ENCODE measurements around the gene APOD.

- TF ChIP-seq PATZ1 (CRISPR knock-in tag; IDR thresholded peaks at IDR 0.05; ENCODE audit: borderline replicate concordance) = no peak
- TF ChIP-seq CREB5 (CRISPR knock-in tag; IDR thresholded peaks at IDR 0.05; ENCODE audit: low read depth) = no peak
- no peak for TF ChIP-seq ZNF8 (CRISPR knock-in tag; IDR thresholded peaks at IDR 0.05)
- no peak for TF ChIP-seq BACH2 (CRISPR knock-in tag; IDR thresholded peaks at IDR 0.05; ENCODE audit: borderline replicate concordance)
- no peak for TF ChIP-seq TOX (CRISPR knock-in tag; IDR thresholded peaks at IDR 0.05; ENCODE audit: borderline replicate concordance)
- TF ChIP-seq RARB (CRISPR knock-in tag; IDR thresholded peaks at IDR 0.05) = no peak
- TF ChIP-seq ZNF565 (CRISPR knock-in tag; conservative IDR thresholded peaks at IDR 0.05; ENCODE audit: low read depth) = no peak
- TF ChIP-seq OSR1 (CRISPR knock-in tag; IDR thresholded peaks at IDR 0.05) = no peak
- TF ChIP-seq ZNF70 (CRISPR knock-in tag; IDR thresholded peaks at IDR 0.05) = no peak
Observed at GRCh38 chr3:195597229-195597628, 13.5 kb upstream of the APOD start.
